ENCODE measurements around the gene GNB2.
A peak's percentile ranks its signal among the peaks of the same experiment; 100 is the strongest.
"Not testable (repeated sequence)": the region's sequence is repeated elsewhere in the genome, so short reads cannot be mapped to it uniquely, and the experiment has no call there.

Gene GNB2

DNA sequence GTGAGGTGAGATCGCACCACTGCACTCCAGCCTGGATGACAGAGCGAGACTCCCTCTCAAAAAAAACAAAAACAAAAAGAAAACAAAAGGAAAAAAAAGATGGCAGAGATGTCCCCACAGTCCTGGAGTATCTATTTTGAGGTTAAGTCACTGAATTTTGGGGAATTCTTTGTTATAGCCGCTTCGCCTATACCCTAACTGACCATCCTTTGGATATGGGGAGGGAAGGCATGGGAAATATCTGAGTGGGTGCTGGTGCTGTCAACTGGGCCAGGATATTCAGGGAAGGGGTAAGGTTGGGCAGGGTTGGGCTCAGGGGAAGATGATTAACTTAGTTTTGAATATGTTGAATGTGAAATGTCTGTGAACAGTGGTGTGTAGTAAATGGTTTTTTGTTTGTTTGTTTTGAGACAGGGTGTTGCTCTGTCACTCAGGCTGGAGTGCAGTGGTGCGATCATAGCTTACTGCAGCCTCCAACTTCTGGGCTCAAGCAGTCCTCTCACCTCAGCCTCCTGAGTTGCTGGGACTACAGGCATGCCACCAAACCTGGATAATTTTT, 8.3 kb upstream of the GNB2 start:
- DNase-seq, result no peak

DNA sequence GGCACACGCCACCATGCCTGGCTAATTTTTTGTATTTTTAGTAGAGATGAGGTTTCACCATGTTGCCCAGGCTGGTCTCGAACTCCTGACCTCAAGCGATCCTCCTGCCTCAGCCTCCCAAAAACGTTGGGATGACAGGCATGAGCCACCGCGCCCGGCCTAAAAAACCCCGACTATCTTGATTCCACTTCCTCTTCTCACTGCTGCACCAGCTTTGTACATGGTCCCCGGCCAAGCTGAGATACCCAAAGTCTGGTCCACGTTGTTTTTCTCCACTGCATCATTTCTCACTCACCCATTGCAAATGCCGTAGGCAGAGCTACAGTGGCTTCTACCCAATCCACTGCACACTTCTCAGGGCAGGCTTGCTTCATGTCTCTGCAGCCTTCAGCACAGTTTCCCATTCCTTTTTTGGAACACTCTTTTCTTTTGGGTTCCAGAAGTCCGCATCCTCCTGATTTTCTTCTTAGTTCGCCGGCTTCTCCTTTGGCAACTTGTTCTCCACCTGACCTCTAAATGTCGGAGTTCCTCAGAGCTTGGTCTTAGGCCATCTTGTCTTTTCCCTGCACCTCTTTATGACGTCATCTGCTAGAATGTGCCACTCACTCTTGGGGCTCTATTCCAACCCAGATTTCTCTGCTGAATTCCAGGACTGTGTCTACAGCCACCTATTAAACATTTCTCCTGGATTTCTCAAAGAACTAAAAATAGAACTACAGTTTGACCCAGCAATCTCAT, 6.0 kb upstream of the GNB2 start:
- DNase-seq, result no peak

DNA sequence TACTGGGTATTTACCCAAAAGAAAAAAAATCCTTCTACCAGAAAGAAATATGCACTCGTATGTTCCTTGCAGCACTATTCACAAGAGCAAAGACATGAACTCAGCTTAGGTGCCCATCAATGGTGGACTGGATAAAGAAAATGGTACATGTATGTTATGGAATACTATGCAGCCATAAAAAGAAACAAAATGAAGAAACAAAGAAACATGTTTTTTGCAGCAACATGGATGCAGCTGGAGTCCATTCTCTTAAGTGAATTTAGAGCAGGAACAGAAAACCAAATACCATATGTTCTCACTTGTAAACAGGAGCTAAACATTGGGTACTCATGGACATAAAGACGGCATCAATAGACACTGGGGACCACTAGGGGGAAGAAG, 5.5 kb upstream of the GNB2 start:
- no peak for DNase-seq

DNA sequence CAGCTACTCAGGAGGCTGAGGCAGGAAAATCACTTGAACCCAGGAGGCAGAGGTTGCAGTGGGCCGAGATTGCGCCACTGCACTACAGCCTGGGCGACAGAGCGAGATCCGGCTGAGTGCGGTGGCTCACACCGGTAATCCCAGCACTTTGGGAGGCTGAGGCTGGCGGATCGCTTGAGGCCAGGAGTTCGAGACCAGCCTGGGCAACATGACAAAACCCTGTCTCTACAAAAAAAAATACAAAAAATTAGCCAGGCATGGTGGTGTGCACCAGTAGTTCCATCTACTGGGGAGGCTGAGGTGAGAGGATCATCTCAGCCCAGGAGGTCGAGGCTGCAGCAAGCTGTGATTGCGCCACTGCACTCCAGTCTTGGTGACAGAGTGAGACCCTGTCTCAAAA, 4.4 kb upstream of the GNB2 start:
- DNase-seq, result not testable (repeated sequence)

DNA sequence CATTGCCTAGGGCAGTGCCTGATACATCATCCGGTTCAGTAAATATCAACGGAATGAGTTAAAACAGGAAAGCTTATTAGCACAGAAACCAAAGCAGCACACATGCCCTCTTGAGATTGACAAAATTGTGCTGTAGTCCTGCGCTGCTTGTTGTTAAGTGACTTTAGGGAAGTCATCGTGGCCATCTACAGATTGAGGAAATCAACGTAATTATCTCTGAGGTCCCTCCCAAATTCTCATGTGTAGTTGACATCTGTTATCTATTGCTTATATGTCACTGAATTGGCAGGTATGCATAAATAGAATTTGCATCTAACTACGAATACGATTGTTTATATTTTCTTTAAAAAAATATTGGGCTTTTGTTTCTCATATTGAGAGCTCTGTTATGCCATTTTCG, 3.5 kb upstream of the GNB2 start:
- DNase-seq, result no peak

- DNase-seq, result no peak
These were observed 1.9 kb upstream of the GNB2 start for GRCh38 chr7:100671353-100672327.

GRCh38 chr7:100673942-100674410, 436 bp downstream of the GNB2 start:
- DNase-seq, result no peak

DNA sequence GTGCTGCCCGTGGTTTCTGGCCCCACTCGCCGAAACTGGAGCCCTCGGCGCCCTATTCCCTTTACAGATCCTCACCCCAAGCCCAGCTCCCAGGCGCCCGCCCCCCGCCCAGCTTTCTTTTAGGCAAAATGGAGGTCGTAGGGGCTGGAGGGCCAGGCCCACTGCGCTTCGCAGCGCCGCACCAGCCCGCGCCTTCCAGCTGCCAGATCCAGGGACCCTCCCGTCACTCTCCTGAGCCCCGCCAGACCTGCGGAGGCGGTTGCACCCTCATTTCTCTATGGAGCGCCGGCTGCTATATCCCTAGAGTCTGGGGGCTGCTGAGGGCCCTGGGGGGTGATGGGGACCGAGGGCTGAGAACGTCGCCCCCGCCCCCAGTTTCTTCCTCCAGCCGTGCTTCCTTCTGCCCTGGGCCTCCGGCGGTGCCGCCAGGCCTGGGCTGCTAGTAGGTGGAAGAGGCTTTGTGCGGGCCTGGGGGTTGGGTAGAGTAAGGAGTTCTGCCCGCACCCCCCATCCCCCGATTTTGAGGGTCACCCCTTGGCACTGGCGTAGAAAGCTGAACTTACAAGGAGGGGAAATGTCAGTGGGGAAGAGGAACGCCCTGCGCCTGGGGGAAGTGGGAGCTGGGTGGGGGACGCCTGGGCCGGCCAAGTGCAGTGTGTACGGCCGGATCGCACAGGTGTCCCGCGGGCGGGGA, 1.0 kb downstream of the GNB2 start:
- DNase-seq, result no peak

- no peak for DNase-seq
These were observed 1.5 kb downstream of the GNB2 start for GRCh38 chr7:100675105-100675451.

DNA sequence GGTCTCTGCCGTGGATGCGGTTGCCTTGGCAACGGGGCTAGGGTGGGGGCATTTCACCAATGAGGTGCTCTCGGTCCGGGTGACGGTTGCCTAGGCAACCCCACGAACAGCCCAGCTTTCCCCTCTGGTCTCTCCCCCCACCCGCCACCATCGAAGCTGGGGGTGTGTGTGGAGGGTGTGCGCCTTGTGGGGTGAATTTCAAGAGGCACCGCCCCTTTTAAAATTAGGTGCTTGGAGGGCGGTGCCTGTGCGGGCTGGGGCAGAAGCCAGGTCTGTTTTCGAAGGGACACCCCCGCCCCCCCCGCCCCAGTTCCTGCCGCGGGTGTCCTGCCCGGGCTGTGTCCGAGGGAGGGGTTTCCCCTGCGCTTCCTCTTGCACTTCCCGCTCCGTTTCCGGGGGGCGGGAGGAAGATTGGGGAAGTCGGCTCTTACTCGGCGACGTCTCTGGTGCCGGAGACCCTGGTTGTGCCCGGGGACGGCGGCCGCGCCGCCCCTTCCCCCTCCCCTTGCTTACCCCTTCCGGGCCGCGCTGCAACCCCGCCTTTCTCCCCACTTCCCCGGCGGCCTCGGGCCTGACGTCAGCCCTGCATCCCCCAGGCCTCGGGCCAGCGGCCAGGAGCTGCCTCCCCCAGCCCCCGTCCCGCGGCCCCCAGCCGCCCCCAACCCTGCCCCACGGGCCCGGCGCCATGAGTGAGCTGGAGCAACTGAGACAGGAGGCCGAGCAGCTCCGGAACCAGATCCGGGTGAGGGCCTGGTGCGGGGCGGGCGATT, 2.2 kb downstream of the GNB2 start:
- DNase-seq, result peak; percentile 67

- no peak for DNase-seq
These were observed 3.2 kb downstream of the GNB2 start for GRCh38 chr7:100676501-100677306.

DNA sequence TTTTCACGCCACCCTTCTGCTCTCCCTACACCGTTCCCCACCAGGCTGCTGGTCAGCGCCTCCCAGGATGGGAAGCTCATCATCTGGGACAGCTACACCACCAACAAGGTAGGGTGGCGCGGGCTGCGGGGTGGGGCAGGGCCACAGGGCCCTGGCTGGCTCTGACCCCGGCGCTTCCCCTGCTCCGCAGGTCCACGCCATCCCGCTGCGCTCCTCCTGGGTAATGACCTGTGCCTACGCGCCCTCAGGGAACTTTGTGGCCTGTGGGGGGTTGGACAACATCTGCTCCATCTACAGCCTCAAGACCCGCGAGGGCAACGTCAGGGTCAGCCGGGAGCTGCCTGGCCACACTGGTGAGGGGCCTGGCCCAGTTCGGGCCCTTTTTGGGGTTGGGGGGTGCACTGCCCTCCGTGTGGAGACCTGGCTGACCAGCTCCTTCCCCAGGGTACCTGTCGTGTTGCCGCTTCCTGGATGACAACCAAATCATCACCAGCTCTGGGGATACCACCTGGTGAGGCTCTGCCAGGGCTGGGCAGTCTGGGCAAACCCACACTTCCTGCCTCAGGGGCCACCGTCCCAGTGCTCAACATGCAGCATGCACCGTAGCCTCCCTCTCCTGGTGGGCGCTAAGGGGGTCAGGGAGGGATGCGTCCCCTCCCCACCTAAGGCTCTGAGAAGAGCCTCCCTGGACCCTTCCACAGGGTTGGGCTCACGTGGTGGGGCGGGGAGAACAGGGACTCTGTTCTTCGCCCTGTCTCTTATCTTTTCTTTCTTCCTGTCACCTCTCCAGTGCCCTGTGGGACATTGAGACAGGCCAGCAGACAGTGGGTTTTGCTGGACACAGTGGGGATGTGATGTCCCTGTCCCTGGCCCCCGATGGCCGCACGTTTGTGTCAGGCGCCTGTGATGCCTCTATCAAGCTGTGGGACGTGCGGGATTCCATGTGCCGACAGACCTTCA, 4.0 kb downstream of the GNB2 start:
- DNase-seq, result no peak

DNA sequence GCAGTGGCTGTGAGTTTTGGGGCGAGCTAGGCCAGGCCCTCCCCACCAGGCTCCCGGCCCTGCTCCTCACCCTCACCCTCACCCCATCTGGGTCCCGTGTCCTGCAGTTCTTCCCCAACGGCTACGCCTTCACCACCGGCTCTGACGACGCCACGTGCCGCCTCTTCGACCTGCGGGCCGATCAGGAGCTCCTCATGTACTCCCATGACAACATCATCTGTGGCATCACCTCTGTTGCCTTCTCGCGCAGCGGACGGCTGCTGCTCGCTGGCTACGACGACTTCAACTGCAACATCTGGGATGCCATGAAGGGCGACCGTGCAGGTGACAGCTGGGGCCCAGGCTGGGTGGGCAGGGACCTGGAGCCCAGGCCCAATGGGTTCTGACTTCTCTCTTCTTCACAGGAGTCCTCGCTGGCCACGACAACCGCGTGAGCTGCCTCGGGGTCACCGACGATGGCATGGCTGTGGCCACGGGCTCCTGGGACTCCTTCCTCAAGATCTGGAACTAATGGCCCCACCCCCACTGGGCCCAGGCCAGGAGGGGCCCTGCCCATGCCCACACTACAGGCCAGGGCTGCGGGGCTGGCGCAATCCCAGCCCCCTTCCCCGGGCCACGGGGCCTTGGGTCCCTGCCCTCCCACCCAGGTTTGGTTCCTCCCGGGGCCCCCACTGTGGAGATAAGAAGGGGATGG, 4.9 kb downstream of the GNB2 start:
- no peak for DNase-seq

- DNase-seq, result no peak
These were observed 5.8 kb downstream of the GNB2 start for GRCh38 chr7:100679129-100679926.

- no peak for DNase-seq
These were observed 6.5 kb downstream of the GNB2 start for GRCh38 chr7:100679927-100680575.

- no peak for DNase-seq
These were observed 7.2 kb downstream of the GNB2 start for GRCh38 chr7:100680576-100681271.
